MM.1S (cell line): Measurements from ENCODE around the gene NCEH1.
A peak's percentile ranks its signal among the peaks of the same experiment; 100 is the strongest.

ENCODE experiments used
- DNase-seq: peaks from one replicate; pipeline ENCODE4 v3.0.0-alpha.2; 2015
- H2AFZ ChIP-seq: fragments of 300-600 bp; sonication (generic); 2 replicates; pipeline ENCODE4 v1.6.0; 2016; ENCODE audit warnings: antibody characterized with exemption, low read length
- H3F3A ChIP-seq: fragments of 300-600 bp; sonication (generic); 2 replicates; pipeline ENCODE4 v1.6.1; 2016; ENCODE audit warnings: mild to moderate bottlenecking, antibody characterized with exemption, low read length, moderate library complexity, mixed read lengths; ENCODE audit not compliant: insufficient read depth
- H3K27ac ChIP-seq: fragments of 300-600 bp; sonication (generic); 2 replicates; pipeline ENCODE4 v1.5.1; 2016; ENCODE audit warnings: mild to moderate bottlenecking, low read length
- H3K27me3 ChIP-seq: fragments of 300-600 bp; sonication (generic); replicated peaks from 2 replicates; pipeline ENCODE4 v1.6.0; 2016; ENCODE audit warnings: low read length; ENCODE audit not compliant: insufficient read depth
- H3K36me3 ChIP-seq: fragments of 300-600 bp; sonication (generic); replicated peaks from 2 replicates; pipeline ENCODE4 v1.6.1; 2016; ENCODE audit warnings: mild to moderate bottlenecking, low read length, mixed read lengths; ENCODE audit not compliant: insufficient read depth
- H3K4me1 ChIP-seq: fragments of 300-600 bp; sonication (generic); 2 replicates; pipeline ENCODE4 v1.6.1; 2016; ENCODE audit warnings: low read length, mixed read lengths
- H3K4me2 ChIP-seq: fragments of 300-600 bp; sonication (generic); 2 replicates; pipeline ENCODE4 v1.6.0; 2016; ENCODE audit warnings: low read depth, low read length
- H3K4me3 ChIP-seq: fragments of 300-600 bp; sonication (generic); 2 replicates; pipeline ENCODE4 v1.5.1; 2016; ENCODE audit warnings: low read length, mixed read lengths
- H3K79me2 ChIP-seq: fragments of 300-600 bp; sonication (generic); 2 replicates; pipeline ENCODE4 v1.6.1; 2016; ENCODE audit warnings: mixed run types, low read length, mixed read lengths
- H3K9ac ChIP-seq: fragments of 300-600 bp; sonication (generic); 2 replicates; pipeline ENCODE4 v1.6.1; 2016; ENCODE audit warnings: low read length, mixed read lengths
- H3K9me2 ChIP-seq: fragments of 300-600 bp; sonication (generic); replicated peaks from 2 replicates; pipeline ENCODE4 v1.6.1; 2016; ENCODE audit warnings: mild to moderate bottlenecking, low read length, mixed read lengths; ENCODE audit not compliant: insufficient read depth
- H3K9me3 ChIP-seq: fragments of 300-600 bp; sonication (generic); replicated peaks from 2 replicates; pipeline ENCODE4 v1.6.1; 2016; ENCODE audit warnings: mild to moderate bottlenecking, low read length, mixed read lengths; ENCODE audit not compliant: insufficient read depth
- H4K20me1 ChIP-seq: fragments of 300-600 bp; sonication (generic); 2 replicates; pipeline ENCODE4 v1.6.1; 2016; ENCODE audit warnings: mild to moderate bottlenecking, low read length, moderate library complexity, mixed read lengths; ENCODE audit not compliant: insufficient read depth
- EZH2 ChIP-seq: fragments of 300-600 bp; sonication (generic); optimal IDR thresholded peaks from 2 replicates; pipeline ENCODE3; 2017; ENCODE audit warnings: low read depth, mild to moderate bottlenecking, antibody characterized with exemption, low read length, mixed read lengths
- EZH2phosphoT487 ChIP-seq: fragments of 300-600 bp; sonication (generic); IDR thresholded peaks from 2 replicates; pipeline ENCODE4 v1.6.1; 2018; ENCODE audit warnings: antibody characterized with exemption, low read length
- TF ChIP-seq, protein P1 (sequence below): fragments of 300-600 bp; sonication (generic); IDR thresholded peaks from 2 replicates; pipeline ENCODE4 v1.5.1; 2016; ENCODE audit warnings: antibody characterized with exemption, low read length, mixed read lengths

The NCEH1 gene

DNA sequence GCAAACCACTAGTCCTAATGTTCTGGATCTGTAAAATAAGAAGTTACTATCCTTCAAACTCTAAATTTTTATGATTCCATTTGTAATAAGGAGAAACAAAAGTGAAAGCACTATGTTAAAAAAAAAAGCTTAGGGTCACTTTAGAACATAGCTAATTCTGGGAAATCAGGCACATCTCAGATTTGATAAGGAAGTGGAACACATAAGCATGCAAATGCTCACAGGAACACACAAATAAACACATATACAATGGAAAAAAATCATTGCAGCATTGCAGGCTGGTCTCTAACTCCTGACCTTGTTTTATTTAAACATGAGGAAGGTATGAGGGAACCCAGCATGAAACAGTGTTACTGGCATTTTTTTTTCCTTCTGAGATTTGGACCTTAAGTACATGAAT lies 124.4 kb downstream of the NCEH1 start:
- Histone ChIP-seq H3K9ac (no peak overlapping the region), H3K79me2 (no peaks in the 10 kb centered on the region), H3K9me3 (no peaks in the 10 kb centered on the region), H3K27me3 (no peaks in the 10 kb centered on the region), H3K27ac (no peak overlapping the region), H2AFZ (no peak overlapping the region), H4K20me1 (no peaks in the 10 kb centered on the region), H3K4me2 (peak overlapping the region; percentile 10; the same call in 1 of the 2 replicates), H3K4me1 (peaks cover 12% of the 10 kb centered on the region), H3K9me2 (no peaks in the 10 kb centered on the region), H3K36me3 (no peaks in the 10 kb centered on the region), H3F3A (no peaks in the 10 kb centered on the region), H3K4me3 (no peak overlapping the region)
- DNase-seq = no peak
- no peak for TF ChIP-seq EZH2
- TF ChIP-seq EZH2phosphoT487 = no peak
- TF ChIP-seq, protein P1, sequence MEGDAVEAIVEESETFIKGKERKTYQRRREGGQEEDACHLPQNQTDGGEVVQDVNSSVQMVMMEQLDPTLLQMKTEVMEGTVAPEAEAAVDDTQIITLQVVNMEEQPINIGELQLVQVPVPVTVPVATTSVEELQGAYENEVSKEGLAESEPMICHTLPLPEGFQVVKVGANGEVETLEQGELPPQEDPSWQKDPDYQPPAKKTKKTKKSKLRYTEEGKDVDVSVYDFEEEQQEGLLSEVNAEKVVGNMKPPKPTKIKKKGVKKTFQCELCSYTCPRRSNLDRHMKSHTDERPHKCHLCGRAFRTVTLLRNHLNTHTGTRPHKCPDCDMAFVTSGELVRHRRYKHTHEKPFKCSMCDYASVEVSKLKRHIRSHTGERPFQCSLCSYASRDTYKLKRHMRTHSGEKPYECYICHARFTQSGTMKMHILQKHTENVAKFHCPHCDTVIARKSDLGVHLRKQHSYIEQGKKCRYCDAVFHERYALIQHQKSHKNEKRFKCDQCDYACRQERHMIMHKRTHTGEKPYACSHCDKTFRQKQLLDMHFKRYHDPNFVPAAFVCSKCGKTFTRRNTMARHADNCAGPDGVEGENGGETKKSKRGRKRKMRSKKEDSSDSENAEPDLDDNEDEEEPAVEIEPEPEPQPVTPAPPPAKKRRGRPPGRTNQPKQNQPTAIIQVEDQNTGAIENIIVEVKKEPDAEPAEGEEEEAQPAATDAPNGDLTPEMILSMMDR = no peak

DNA sequence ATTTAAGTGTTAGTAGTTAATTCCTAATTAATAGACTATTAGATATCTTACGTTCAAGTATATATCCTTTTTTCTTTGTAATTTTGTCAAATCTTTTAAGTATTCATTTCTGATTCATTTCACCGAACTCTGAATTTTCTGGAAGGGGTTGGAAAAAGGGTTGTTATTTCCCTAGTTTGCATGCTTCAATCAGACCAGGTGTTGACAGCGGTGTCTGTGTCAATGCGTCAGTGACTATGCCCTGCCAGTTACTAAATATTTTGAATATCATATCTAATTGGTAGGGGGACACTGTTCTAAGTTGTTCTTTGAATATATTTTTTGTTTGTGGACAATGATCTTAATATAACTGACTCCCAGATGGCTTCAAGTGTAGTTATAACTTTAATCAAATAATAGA lies 124.9 kb downstream of the NCEH1 start:
- no peaks in the 10 kb centered on the region for H3K27me3 ChIP-seq
- H3K79me2 ChIP-seq = no peaks in the 10 kb centered on the region
- H3K4me2 ChIP-seq = no peak overlapping the region

GRCh38 chr3:172582712-172583111 lies 128.2 kb downstream of the NCEH1 start:
- Histone ChIP-seq H3K9me3 (no peaks in the 10 kb centered on the region), H3F3A (peaks cover 4% of the 10 kb centered on the region), H3K9me2 (no peaks in the 10 kb centered on the region), H3K36me3 (no peaks in the 10 kb centered on the region), H4K20me1 (no peaks in the 10 kb centered on the region), H3K9ac (no peak overlapping the region), H2AFZ (no peak overlapping the region), H3K27ac (no peak overlapping the region), H3K4me2 (no peak overlapping the region), H3K79me2 (no peaks in the 10 kb centered on the region), H3K4me1 (peaks cover 35% of the 10 kb centered on the region), H3K27me3 (no peaks in the 10 kb centered on the region), H3K4me3 (no peak overlapping the region)
- TF ChIP-seq EZH2 = no peak
- TF ChIP-seq EZH2phosphoT487 = no peak
- TF ChIP-seq, protein P1 = no peak
- no peak for DNase-seq

More for the DNA sequence above, 124.9 kb downstream of the NCEH1 start:
- Histone ChIP-seq H3K36me3 (no peaks in the 10 kb centered on the region), H3K9ac (no peak overlapping the region), H2AFZ (no peak overlapping the region), H3K9me3 (no peaks in the 10 kb centered on the region), H3K4me3 (no peak overlapping the region), H3K4me1 (peaks cover 15% of the 10 kb centered on the region), H3K27ac (no peak overlapping the region), H4K20me1 (no peaks in the 10 kb centered on the region), H3F3A (no peaks in the 10 kb centered on the region; the same call in 1 of the 2 replicates), H3K9me2 (no peaks in the 10 kb centered on the region)
- DNase-seq = no peak
- TF ChIP-seq EZH2phosphoT487 (no peak), EZH2 (no peak)
- TF ChIP-seq, protein P1 = no peak
